Testis (tissue), 2 donors: ENCODE measurements around the gene LRRIQ4.

Source experiments
- CTCF ChIP-seq, 3 experiments: fragments of 450-650 bp in 2 of 3; fragments of 200-600 bp in 1 of 3; sonication (generic) in 1 of 3; IDR thresholded peaks; one replicate each; pipeline ENCODE4 v1.5.1; 2016 to 2019; ENCODE audit warnings: antibody characterized with exemption in 3 of 3, mild to moderate bottlenecking in 2 of 3, moderate library complexity in 1 of 3
- POLR2A ChIP-seq: fragments of 450-650 bp; IDR thresholded peaks from one replicate; pipeline ENCODE4 v1.6.1; 2017; ENCODE audit warnings: antibody characterized with exemption, mild to moderate bottlenecking, moderate library complexity

DNA sequence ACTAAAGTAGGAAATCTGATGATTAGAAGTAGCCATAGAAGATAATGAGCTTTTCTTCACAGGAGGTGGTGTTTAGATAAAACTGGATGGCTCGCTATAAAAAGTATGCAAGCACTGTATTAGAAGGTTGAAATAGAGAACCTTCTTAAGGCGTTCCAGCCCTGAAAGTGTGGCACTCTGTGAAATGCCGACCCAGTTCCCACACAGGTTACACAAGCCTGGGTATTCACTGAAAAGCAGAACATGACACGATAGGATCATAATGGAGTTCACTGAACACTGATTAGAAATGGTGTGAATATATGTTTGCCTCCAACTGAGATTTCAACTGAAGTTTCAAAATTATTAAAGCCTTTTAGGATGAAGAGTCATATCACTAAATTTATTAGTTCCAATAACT is 15.0 kb downstream of the LRRIQ4 start:
- TF ChIP-seq CTCF (IDR thresholded peaks at IDR 0.05) (no peak), POLR2A (no peak)
